ENCODE data around the gene CFAP73. TPM values are rescaled to one million over a fixed set of nuclear protein-coding genes. Genes with fewer than 3 reads are reported as not detected.

CFAP73 gene
- total RNA-seq, 2 donors from 2014 or later, result 0.99 TPM; not detected in 1

GRCh38 chr12:113194971-113195391, 45.5 kb downstream of the CFAP73 start:
- Histone ChIP-seq H3K9me3 (no peaks in the 10 kb centered on the region), H3K4me1 (peaks cover 18% of the 10 kb centered on the region), H3K4me3 (no peak overlapping the region), H3K27me3 (no peaks in the 10 kb centered on the region), H3K36me3 (replicated peaks in 1 of 2; ENCODE audit: insufficient read depth in 1 of 2, low read depth in 2 of 2) (peaks cover 0 to 2% of the 10 kb centered on the region in 2 donors), H3K27ac (no peak overlapping the region)
- DNase-seq (no peak), ATAC-seq (no peak)
- TF ChIP-seq POLR2A (IDR thresholded peaks at IDR 0.05), result no peak
- no peak for TF ChIP-seq CTCF (IDR thresholded peaks at IDR 0.05)
- intact Hi-C loops (cut with DNase I), result loop anchor here (10.0 kb wide), 1 partner anchor 230 kb away; the partner anchor contains the start of gene SDSL
- 86 to 89% methylated on average over 4 of the region's 4 CpGs for whole genome bisulfite sequencing, 2 donors

- Histone ChIP-seq H3K4me1 (peaks cover 24% of the 10 kb centered on the region), H3K27ac (no peak overlapping the region), H3K4me3 (no peak overlapping the region), H3K27me3 (no peaks in the 10 kb centered on the region), H3K36me3 (replicated peaks in 1 of 2; ENCODE audit: insufficient read depth in 1 of 2, low read depth in 2 of 2) (peaks cover 0 to 2% of the 10 kb centered on the region in 2 donors), H3K9me3 (no peaks in the 10 kb centered on the region)
- no peak for ATAC-seq
- WGBS, 2 donors, result 92% methylated on average over 13 of the region's 13 CpGs
- intact Hi-C loops (cut with DNase I), result loop anchor here (10.0 kb wide), 1 partner anchor 229 kb away; the partner anchor contains the start of gene SDSL
- TF ChIP-seq POLR2A (IDR thresholded peaks at IDR 0.05) (no peak), CTCF (IDR thresholded peaks at IDR 0.05) (no peak)
- no peak for DNase-seq
Measured at GRCh38 chr12:113195598-113195997, 46.1 kb downstream of the CFAP73 start.

- ATAC-seq (no peak), DNase-seq (no peak)
- WGBS, 2 donors, result 66 to 67% methylated on average over 5 of the region's 7 CpGs
- Histone ChIP-seq H3K27ac (no peak overlapping the region), H3K4me3 (no peak overlapping the region), H3K36me3 (replicated peaks in 1 of 2; ENCODE audit: insufficient read depth in 1 of 2, low read depth in 2 of 2) (peaks cover 0 to 2% of the 10 kb centered on the region in 2 donors), H3K4me1 (peaks cover 34% of the 10 kb centered on the region), H3K9me3 (no peaks in the 10 kb centered on the region), H3K27me3 (no peaks in the 10 kb centered on the region)
- TF ChIP-seq CTCF (IDR thresholded peaks at IDR 0.05), result no peak
- TF ChIP-seq POLR2A (IDR thresholded peaks at IDR 0.05), result no peak
- intact Hi-C loops (cut with DNase I), result loop anchor here (10.0 kb wide), 1 partner anchor 228 kb away; the partner anchor contains the start of gene SDSL
Measured at GRCh38 chr12:113196582-113196981, 47.1 kb downstream of the CFAP73 start.

GRCh38 chr12:113196990-113197389, 47.5 kb downstream of the CFAP73 start:
- no peak overlapping the region for H3K4me3 ChIP-seq
- H3K27me3 ChIP-seq, result no peaks in the 10 kb centered on the region
- peaks cover 0 to 2% of the 10 kb centered on the region in 2 donors for H3K36me3 ChIP-seq (replicated peaks in 1 of 2; ENCODE audit: insufficient read depth in 1 of 2, low read depth in 2 of 2)
- ATAC-seq, result peak; percentile 70
- H3K27ac ChIP-seq, result no peak overlapping the region
- WGBS, 2 donors, result 4 to 9% methylated on average over 4 of the region's 4 CpGs
- intact Hi-C loops (cut with DNase I), result loop anchor here (10.0 kb wide), 1 partner anchor 228 kb away; the partner anchor contains the start of gene SDSL
- DNase-seq, result peak; percentile 78 to 85 (median 82)
- H3K9me3 ChIP-seq, result no peaks in the 10 kb centered on the region
- peaks cover 38% of the 10 kb centered on the region for H3K4me1 ChIP-seq
- TF ChIP-seq POLR2A (IDR thresholded peaks at IDR 0.05), result no peak
- TF ChIP-seq CTCF (IDR thresholded peaks at IDR 0.05), result peak; percentile 15 to 83 (median 67)

- intact Hi-C loops (cut with DNase I), result loop anchor here (10.0 kb wide), 1 partner anchor 227 kb away; the partner anchor contains the start of gene SDSL
- H3K9me3 ChIP-seq, result no peaks in the 10 kb centered on the region
- H3K4me1 ChIP-seq, result peaks cover 44% of the 10 kb centered on the region
- WGBS, 2 donors, result 83 to 89% methylated on average over 8 of the region's 8 CpGs
- DNase-seq, result no peak
- ATAC-seq, result no peak
- TF ChIP-seq CTCF (IDR thresholded peaks at IDR 0.05), result no peak
- TF ChIP-seq POLR2A (IDR thresholded peaks at IDR 0.05), result no peak
- no peak overlapping the region for H3K4me3 ChIP-seq
- H3K36me3 ChIP-seq (replicated peaks in 1 of 2; ENCODE audit: insufficient read depth in 1 of 2, low read depth in 2 of 2), result peaks cover 0 to 2% of the 10 kb centered on the region in 2 donors
- no peak overlapping the region for H3K27ac ChIP-seq
- H3K27me3 ChIP-seq, result no peaks in the 10 kb centered on the region
Measured at GRCh38 chr12:113197518-113198077, 48.1 kb downstream of the CFAP73 start.

Measured in body of pancreas (tissue), 4 donors.